HG03066 (cell line): ENCODE measurements around the gene CYP4F22.
"Not testable (repeated sequence)": the region's sequence is repeated elsewhere in the genome, so short reads cannot be mapped to it uniquely, and the experiment has no call there.

ENCODE experiments used
- ATAC-seq: cut with Tn5 transposase; IDR thresholded peaks from one replicate; pipeline ENCODE4 v1.9.1; 2021; ENCODE audit warnings: low read depth; ENCODE audit not compliant: unreplicated experiment

Gene CYP4F22

DNA sequence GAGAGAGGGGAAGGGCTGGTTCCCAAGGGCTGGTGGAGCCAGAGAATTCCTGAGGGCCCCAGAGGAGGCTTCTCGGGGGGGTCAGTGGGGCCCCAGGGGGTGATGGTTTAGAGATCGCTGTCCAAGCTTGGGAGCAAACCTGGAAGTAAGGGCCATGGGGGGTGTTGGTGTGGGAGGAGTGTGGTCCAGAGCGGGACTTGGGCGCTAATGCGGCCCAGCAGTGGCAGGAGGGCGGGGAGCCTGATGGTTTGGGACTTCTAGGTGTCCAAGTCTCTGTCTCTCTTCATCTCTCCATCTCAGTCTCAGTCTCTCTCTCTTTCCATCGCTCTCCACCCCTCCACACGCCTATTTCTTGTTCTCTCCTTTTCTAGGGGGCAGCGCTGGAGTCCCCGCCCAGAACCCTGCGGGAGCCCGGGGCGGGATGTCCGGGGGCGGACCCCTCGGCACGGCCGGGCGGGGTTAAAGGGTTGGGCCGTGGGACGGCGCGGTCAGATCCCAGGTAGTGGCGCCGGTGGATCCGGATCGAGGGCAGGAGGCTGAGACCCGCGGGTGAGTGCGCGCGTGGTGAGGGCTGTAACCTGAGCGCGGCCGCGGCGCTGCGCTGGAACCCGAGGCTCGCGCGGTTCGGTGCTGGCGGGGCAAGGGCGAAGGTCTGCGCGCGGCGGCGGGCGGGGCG lies at the start of gene CYP4F22:
CYP4F22 (plus strand) TSS at position 491 of the 676 bp plus-strand sequence. CDS start 16,812 bp downstream, outside the sequence.
- ATAC-seq: no peak

GRCh38 chr19:15461694-15462093 lies 46.6 kb upstream of the CYP4F22 start:
- ATAC-seq: no peak

GRCh38 chr19:15463861-15464371 lies 44.4 kb upstream of the CYP4F22 start:
- peak; percentile 43 for ATAC-seq

GRCh38 chr19:15464394-15465385 lies 43.6 kb upstream of the CYP4F22 start, which contains the start of gene RASAL3:
Gene RASAL3 (minus strand): TSS chr19:15464544. CDS start chr19:15464358, 186 bp downstream.
- ATAC-seq: peak; percentile 53

- ATAC-seq: peak; percentile 36
Measured at GRCh38 chr19:15466851-15467733, 41.2 kb upstream of the CYP4F22 start.

GRCh38 chr19:15467734-15468214 lies 40.6 kb upstream of the CYP4F22 start:
- ATAC-seq: no peak

GRCh38 chr19:15468675-15469512 lies 39.4 kb upstream of the CYP4F22 start:
- ATAC-seq: no peak

DNA sequence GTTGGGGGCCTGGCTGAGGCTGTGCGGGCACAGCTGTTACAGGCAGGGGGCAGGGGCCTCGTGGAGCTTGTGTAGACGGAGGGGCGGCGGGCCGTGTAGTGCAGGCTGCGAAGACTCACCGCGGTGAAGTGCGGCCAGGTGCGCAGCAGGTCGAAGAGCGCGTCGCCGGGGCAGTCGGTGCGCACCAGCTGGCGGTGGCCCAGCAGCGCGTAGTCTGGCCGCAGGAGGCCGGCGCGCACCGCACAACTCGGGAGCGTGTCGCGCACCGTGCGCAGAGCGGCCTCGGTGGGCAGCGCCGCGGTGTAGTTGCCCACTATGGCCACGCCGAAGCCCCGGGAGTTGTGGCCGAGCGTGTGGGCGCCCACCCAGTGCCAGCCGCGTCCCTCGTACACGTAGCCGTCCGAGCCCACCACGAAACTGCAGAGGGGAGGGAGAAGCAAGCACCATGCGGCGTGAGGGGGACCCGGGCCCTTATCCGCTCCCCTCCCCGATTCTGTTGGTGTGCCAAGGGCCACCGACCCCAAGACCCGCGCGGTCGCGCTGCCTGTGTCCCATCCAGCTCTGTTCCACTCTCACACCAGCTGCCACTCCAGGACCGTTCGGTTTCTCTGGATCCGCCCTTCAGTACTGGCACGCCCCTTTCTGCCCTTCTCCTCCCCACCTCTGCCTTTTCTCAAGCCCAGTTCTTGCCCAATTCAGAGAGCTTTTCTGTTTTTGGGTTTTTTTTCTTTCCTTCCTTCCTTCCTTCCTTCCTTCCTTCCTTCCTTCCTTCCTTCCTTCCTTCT lies 38.6 kb upstream of the CYP4F22 start:
- ATAC-seq: no peak

- ATAC-seq: no peak
Measured at GRCh38 chr19:15471639-15472101, 36.7 kb upstream of the CYP4F22 start.

DNA sequence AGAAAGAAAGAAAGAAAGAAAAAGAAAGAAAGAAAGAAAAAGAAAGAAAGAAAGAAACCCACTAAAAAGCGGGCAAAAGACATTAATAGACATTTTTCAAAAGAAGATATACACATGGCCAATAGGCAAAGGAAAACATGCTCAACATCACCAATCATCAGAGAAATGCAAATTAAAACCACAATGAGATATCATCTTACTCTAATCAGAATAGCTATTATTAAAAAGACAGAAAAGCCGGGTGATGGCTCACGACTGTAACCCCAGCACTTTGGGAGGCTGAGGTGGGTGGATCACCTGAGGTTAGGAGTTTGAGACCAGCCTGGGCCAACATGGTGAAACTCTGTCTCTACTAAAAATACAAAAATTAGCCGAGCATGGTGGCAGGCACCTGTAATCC lies 34.5 kb upstream of the CYP4F22 start:
- ATAC-seq: not testable (repeated sequence)

DNA sequence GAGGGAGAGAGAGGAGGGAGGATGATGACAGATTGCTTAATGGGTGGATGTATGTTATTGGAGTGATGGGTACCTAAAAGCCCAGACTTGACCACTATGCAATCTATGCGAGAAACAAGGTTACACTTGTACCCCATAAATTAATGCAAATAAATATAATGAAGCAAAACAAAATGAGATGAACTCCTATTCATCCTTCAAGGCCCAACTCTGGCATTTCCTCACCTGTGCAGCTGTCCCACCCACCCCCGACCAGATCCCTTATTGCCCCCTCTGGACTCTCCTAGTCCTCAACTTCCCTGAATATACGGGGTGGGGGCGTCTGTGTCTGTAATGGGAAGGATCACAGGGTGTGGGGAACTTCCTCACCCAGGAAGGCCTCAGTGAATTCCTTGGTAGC lies 33.2 kb upstream of the CYP4F22 start:
- ATAC-seq: no peak

- ATAC-seq: no peak
Measured at GRCh38 chr19:15475611-15476010, 32.7 kb upstream of the CYP4F22 start.

DNA sequence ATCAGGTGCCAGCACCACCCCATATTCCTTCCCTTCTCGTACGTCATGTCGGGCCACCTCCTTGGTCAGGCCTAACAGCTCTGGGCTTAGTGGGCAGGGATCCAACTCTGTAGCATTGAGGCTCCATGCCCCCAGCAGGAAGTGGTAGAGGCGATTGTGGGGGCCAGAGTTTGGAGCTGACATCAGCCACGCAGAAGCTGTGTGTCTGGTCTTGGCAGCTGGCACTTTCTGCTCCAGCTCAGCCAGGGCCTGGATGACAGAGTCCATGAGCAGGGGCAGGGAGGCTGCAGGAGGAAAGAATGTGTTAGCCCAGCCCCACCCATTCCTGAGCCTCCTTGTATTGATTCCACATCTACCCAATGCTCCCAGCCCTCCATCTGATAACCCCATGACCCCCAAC lies 32.0 kb upstream of the CYP4F22 start:
- no peak for ATAC-seq

GRCh38 chr19:15479391-15480345 lies 28.7 kb upstream of the CYP4F22 start, which contains the start of gene PGLYRP2:
Gene PGLYRP2 (minus strand): TSS chr19:15479501. CDS start chr19:15479371, 130 bp downstream.
- ATAC-seq: no peak

DNA sequence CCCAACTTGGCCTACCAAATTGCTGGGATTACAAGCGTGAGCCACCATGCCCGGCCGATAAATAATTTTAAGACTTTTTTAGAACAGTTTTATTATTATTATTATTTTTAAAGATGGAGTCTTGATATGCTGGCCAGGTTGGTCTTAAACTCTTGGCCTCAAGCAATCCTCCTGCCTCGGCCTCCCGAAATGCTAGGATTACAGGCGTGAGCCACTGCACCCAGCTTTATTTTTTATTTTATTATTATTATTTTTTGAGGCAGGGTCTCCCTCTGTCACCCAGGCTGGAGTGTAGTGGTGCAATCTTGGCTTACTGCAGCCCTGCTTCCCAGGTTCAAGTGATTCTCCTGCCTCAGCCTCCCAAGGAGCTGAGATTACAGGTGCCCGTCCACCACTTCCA lies 27.3 kb upstream of the CYP4F22 start:
- ATAC-seq: not testable (repeated sequence)

GRCh38 chr19:15485768-15486167 lies 22.6 kb upstream of the CYP4F22 start:
- not testable (repeated sequence) for ATAC-seq

DNA sequence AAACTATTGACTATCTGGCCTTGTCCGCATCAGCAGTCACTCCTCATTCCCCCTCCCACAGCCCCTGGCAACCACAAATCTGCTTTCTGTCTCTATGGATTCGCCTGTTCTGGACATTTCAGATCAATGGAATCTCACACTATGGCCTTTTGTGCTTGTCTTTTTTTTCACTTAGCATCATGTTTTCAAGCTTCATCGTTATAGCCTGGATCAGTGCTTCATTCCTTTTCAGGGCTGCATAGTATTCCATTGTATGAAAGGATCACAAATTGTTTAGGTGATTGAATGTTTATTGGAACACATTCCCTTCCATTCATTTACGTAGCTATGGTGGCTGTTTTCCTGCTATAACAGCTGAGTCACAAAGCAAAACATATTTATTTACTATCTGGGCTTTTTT lies 21.3 kb upstream of the CYP4F22 start:
- ATAC-seq: no peak
